SU-DHL-6 (cell line): ENCODE measurements around the gene TRIM9.

Experiments
- H2AFZ ChIP-seq: fragments of 200-600 bp; sonication (generic); 2 replicates; pipeline ENCODE4 v1.6.1; 2014; ENCODE audit warnings: low read depth, mild to moderate bottlenecking, moderate library complexity, mixed read lengths, antibody characterized with exemption, low read length; ENCODE audit not compliant: severe bottlenecking
- H3F3A ChIP-seq: fragments of 200-600 bp; shearing (Covaris generic); 2 replicates; pipeline ENCODE4 v1.6.0; 2016; ENCODE audit warnings: antibody characterized with exemption, mild to moderate bottlenecking; ENCODE audit not compliant: insufficient read depth
- H3K27ac ChIP-seq: fragments of 200-600 bp; sonication (generic); 2 replicates; pipeline ENCODE4 v1.5.1; 2016; ENCODE audit warnings: low read depth, mild to moderate bottlenecking, low read length, moderate library complexity, mixed read lengths
- H3K27me3 ChIP-seq: fragments of 200-600 bp; sonication (generic), shearing (Covaris generic); 2 replicates; pipeline ENCODE4 v1.6.0; 2014; ENCODE audit warnings: mild to moderate bottlenecking, low read length
- H3K36me3 ChIP-seq: fragments of 200-600 bp; sonication (generic); 2 replicates; pipeline ENCODE4 v1.6.1; 2014; ENCODE audit warnings: mild to moderate bottlenecking, low read length, mixed read lengths
- H3K4me2 ChIP-seq: fragments of 300-600, 200-600 bp; shearing (Covaris generic), sonication (generic); 2 replicates; pipeline ENCODE4 v1.6.0; 2014; ENCODE audit warnings: low read length, low read depth, mild to moderate bottlenecking; ENCODE audit not compliant: poor library complexity, severe bottlenecking
- H3K4me3 ChIP-seq: fragments of 200-600 bp; sonication (generic); 2 replicates; pipeline ENCODE4 v1.5.1; 2014; ENCODE audit warnings: antibody characterized with exemption, low read length, mild to moderate bottlenecking, mixed read lengths; ENCODE audit not compliant: insufficient read depth, poor library complexity, severe bottlenecking
- H3K79me2 ChIP-seq: fragments of 200-600 bp; sonication (generic); 2 replicates; pipeline ENCODE4 v1.6.1; 2014; ENCODE audit warnings: mild to moderate bottlenecking, low read length, moderate library complexity; ENCODE audit not compliant: insufficient read depth
- H3K9ac ChIP-seq: fragments of 200-600 bp; sonication (generic); 2 replicates; pipeline ENCODE4 v1.7.0; 2014; ENCODE audit warnings: mild to moderate bottlenecking, low read length
- H3K9me2 ChIP-seq: fragments of 200-600 bp; sonication (generic); replicated peaks from 2 replicates; pipeline ENCODE4 v1.6.1; 2014; ENCODE audit warnings: low read length; ENCODE audit not compliant: insufficient read depth
- H3K9me3 ChIP-seq: fragments of 200-600 bp; sonication (generic); 2 replicates; pipeline ENCODE4 v1.6.1; 2014; ENCODE audit warnings: low read length, mixed read lengths; ENCODE audit not compliant: insufficient read depth
- H4K20me1 ChIP-seq: fragments of 200-600 bp; sonication (generic); 2 replicates; pipeline ENCODE4 v1.6.1; 2014; ENCODE audit warnings: low read depth, mild to moderate bottlenecking, antibody characterized with exemption, low read length, moderate library complexity, mixed read lengths
- CTCF ChIP-seq: fragments of 200-600 bp; sonication (generic); IDR thresholded peaks from one replicate; pipeline ENCODE4 v1.5.1; 2017; ENCODE audit warnings: antibody characterized with exemption, mild to moderate bottlenecking, low read length, moderate library complexity; ENCODE audit not compliant: insufficient read depth, poor library complexity, severe bottlenecking
- EZH2phosphoT487 ChIP-seq: fragments of 200-600 bp; sonication (generic), shearing (Covaris generic); conservative IDR thresholded peaks from 2 replicates; pipeline ENCODE4 v1.6.1; 2018; ENCODE audit warnings: mild to moderate bottlenecking, antibody characterized with exemption, low read length, moderate library complexity, mixed read lengths

Gene TRIM9

GRCh38 chr14:51093371-51094281 lies 1.3 kb downstream of the TRIM9 start:
- H3K27me3 ChIP-seq = no peaks in the 10 kb centered on the region
- peak overlapping the region; percentile 58 for H3K9ac ChIP-seq
- TF ChIP-seq EZH2phosphoT487 (no peak), CTCF (peak; percentile 46)
- no peaks in the 10 kb centered on the region for H3K9me3 ChIP-seq
- peak overlapping the region; percentile 94 for H2AFZ ChIP-seq
- H3K9me2 ChIP-seq = no peaks in the 10 kb centered on the region
- no peak overlapping the region for H3K27ac ChIP-seq
- no peaks in the 10 kb centered on the region for H3F3A ChIP-seq
- H4K20me1 ChIP-seq = no peaks in the 10 kb centered on the region
- H3K4me2 ChIP-seq = peak overlapping the region; percentile 78
- no peaks in the 10 kb centered on the region for H3K79me2 ChIP-seq
- H3K36me3 ChIP-seq = no peaks in the 10 kb centered on the region
- peak overlapping the region; percentile 77 for H3K4me3 ChIP-seq

GRCh38 chr14:51092965-51093364 lies 1.9 kb downstream of the TRIM9 start:
- Histone ChIP-seq H3K9me2 (no peaks in the 10 kb centered on the region), H3K36me3 (no peaks in the 10 kb centered on the region), H3K27me3 (no peaks in the 10 kb centered on the region), H3F3A (no peaks in the 10 kb centered on the region), H3K4me2 (no peak overlapping the region), H4K20me1 (no peaks in the 10 kb centered on the region), H3K9me3 (no peaks in the 10 kb centered on the region), H3K27ac (no peak overlapping the region), H2AFZ (no peak overlapping the region), H3K4me3 (no peak overlapping the region), H3K9ac (no peak overlapping the region), H3K79me2 (no peaks in the 10 kb centered on the region)
- TF ChIP-seq CTCF (no peak), EZH2phosphoT487 (no peak)

DNA sequence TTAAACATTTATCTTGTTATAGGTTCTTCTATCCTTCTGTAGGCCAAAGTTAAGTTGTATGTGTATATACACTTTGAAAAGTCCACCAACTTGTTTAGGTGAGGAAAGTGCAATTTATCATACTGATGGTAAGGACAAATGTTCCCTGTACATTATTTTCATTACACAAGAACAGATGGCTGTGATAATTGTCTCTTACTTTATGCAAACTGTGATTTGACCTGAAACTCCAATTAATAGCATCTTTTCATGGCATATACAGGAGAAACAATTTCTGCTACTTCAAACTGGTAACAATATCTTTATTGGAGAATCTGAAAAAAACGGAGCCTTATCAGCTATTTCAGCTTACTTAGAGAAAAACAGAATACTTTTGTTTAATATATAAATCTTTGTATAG lies 5.6 kb downstream of the TRIM9 start:
- Histone ChIP-seq H4K20me1 (no peaks in the 10 kb centered on the region), H3K27me3 (no peaks in the 10 kb centered on the region), H3K4me2 (no peak overlapping the region), H3F3A (no peaks in the 10 kb centered on the region), H3K9ac (no peak overlapping the region), H3K9me3 (no peaks in the 10 kb centered on the region), H3K27ac (no peak overlapping the region), H3K9me2 (no peaks in the 10 kb centered on the region), H3K36me3 (no peaks in the 10 kb centered on the region), H3K4me3 (no peak overlapping the region), H3K79me2 (no peaks in the 10 kb centered on the region), H2AFZ (no peak overlapping the region)
- TF ChIP-seq CTCF (no peak), EZH2phosphoT487 (no peak)
